Fibroblast of skin of scalp (primary cell): Measurements from ENCODE around the gene KLB.

Experiments used
- DNase-seq: peaks from one replicate; pipeline ENCODE4 v3.0.0-alpha.2; 2013

Gene KLB

DNA sequence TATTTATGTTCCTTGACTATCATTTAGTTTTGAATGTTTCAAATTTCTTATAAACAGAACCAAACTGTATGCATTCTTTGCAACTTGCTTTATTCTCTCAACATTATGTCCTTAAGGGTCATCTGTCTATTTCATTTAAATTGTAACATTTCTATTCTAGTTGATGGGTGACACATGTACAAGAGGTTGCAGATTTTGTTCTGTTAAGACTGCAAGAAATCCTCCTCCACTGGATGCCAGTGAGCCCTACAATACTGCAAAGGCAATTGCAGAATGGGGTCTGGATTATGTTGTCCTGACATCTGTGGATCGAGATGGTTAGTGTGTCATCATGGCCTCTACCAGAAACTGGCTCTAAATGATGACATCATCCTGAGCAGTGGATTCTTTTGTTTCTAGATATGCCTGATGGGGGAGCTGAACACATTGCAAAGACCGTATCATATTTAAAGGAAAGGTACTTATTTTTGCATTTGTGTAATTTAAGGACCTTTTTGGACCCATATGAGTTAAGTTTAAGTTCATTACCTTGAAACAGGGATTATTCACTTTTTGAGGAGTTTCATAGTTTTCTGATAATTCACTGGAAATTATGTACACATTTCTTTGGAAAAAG, 58.3 kb downstream of the KLB start:
- peak; percentile 80 for DNase-seq

DNA sequence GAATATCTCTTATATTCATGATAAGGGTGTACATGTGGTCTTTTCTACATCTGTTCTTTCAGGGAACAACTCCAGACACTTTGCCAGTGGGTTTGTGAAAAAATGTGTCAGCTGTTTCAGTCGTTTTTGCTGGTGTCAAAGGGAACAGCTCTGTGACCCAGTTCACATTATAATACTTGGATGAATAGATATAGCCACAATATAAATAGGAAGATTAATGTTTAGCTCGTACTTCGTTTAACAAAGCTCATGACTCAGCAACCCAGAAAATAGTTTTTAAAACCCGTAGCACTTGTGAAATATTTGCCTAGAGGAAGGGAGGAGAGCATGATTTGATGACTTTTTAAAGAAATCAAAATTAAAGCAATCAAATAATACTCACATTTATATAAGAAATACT, 60.0 kb downstream of the KLB start:
- no peak for DNase-seq

DNA sequence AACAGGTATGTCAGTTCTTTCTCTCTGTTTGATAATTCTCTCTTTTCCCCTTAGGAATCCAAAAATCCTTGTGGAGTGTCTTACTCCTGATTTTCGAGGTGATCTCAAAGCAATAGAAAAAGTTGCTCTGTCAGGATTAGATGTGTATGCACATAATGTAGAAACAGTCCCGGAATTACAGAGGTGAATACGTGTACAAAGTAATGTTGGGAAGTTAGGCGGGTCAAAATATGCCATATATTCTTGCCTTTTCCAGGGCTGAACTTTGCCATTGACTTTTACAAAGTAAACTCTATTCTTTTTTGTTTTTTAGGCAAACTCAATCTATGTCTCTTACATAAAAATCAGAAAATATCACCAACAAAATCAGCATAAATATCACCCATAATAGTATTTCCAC, 60.7 kb downstream of the KLB start:
- no peak for DNase-seq

DNA sequence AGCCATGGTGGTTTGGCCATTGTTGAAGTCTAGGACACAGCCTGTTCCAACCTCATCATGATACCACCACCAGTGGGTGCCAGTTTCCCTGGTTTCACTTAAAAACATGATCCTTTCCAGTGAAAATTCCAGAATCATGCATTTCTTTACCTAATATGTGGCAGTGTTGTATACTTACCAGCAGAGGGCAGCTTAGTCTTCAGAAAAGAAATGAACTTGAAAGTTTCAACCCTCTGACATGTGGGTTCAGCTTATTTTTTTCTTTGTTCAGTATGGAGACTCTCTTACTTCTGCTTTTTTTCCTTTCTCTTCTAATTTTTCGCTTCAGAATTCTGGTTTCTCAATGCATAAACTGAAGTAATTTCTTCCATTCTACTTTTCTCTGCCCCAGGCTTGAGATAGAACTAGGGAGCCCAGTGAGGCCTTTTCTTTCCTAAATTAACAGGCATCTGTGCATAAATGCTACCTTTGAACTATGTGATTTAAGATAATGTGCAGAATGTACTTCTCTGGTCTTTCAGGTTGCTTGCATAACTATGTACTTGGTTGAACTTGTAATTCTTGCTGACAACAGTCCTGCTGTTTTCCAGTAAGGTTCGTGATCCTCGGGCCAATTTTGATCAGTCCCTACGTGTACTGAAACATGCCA, 62.8 kb downstream of the KLB start:
- DNase-seq: peak; percentile 89

DNA sequence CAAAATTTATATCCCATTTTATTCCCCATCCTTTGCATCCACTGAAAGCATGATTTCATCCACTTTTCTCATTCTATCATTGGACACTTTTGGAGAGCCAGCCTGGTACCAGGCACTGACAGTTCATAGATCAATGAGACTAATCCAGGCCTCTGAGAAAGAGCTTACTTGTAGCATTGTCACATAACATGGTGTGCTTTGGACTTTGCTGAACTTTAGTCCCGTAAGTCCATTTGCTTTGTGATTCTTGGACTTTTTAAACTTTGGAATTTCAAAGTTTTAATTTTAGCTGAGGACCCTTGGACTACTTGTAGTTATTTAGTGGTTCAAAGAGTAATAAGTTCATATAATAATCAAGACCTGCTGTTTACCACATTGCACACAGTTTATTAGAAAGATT, 63.7 kb downstream of the KLB start:
- no peak for DNase-seq

DNA sequence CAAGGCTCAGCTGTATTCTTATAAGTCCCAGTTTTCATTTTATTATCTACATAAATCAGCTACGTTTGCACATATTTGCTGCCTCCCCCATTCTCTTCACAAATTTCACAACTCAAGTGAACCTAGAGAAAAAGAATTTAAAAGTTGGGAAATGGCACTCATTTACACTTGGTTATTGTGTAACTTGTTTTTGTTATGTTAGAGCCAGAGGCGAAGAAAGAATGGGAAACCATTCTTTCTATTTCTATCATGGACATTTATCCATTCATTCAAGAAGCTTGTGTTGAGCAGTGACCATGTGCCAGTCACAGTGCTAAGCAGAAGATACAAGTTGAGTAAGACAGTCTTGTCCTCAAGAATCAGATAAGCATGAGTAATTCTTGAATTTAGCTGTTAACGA, 65.7 kb downstream of the KLB start:
- no peak for DNase-seq

DNA sequence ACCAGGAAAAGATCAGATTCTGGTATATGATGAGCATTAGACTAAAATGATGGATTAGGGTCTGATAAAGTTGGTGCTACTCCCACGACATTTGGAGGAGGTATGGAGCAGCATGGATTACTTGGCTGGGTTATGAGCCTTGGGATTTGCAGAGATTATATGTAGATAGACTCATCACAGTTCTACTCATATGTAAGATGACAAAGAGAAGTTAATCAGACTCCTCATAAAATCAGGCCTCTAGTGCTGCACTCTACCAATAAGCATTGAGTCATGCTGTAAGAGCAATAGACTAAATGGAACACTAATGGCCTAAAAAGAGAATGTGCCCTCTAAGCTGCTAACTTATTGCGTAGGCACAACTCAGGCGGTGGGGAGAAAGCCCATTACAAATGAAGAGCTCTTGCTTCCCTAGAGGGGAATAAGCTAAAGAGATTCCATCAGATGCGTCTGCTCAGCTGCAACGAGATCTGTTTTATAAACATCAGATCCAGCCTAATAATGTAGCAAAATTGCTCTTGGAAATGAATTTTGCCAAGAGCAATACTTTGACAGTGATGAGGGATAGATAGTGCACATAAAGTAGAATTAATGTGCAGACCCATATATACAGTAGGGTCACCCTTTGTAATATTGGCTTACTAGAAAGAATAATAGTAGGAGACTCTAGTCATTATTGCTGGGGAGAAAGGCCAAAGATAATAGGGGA, 69.6 kb downstream of the KLB start:
- DNase-seq: no peak

DNA sequence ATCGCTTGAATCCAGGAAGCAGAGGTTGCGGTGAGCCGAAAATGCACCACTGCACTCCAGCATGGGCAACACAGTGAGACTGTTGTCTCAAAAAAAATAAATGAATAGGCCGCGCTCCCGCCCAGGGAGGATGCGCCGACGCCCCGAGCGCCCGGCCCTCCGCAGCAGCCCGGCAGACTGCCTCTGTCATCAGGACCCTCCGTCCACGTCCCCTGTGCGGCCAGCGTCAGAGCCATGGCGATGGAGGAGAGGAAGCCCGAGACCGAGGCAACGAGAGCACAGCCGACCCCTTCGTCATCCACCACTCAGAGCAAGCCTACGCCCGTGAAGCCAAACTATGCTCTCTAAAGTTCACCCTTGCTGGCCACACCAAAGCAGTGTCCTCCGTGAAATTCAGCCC, 73.5 kb downstream of the KLB start:
- DNase-seq: no peak

DNA sequence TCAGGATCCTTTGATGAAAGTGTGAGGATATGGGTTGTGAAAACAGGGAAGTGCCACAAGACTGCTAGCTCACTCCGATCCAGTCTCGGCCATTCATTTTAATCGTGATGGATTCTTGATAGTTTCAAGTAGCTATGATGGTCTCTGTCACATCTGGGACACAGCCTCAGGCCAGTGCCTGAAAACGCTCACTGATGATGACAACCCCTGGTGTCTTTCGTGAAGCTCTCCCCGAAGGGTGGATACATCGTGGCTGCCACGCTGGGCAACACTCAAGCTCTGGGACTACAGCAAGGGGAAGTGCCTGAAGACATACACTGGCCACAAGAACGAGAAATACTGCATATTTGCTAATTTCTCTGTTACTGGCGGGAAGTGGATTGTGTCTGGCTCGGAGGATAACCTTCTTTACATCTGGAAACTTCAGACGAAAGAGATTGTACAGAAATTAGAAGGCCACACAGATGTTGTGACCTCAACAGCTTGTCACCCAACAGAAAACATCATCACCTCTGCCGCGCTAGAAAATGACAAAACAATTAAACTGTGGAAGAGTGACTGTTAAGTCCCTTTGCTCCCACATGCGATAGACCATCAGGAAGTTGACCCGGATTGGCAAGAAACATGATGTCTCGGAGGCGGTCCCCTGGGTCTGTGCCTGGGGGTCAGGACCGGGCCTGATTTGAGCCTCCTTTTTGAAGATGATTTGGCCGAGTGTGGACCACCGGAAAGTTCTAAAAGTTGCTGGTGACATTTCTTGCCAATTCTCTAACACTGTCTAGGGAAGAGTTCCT, 74.4 kb downstream of the KLB start:
- no peak for DNase-seq

DNA sequence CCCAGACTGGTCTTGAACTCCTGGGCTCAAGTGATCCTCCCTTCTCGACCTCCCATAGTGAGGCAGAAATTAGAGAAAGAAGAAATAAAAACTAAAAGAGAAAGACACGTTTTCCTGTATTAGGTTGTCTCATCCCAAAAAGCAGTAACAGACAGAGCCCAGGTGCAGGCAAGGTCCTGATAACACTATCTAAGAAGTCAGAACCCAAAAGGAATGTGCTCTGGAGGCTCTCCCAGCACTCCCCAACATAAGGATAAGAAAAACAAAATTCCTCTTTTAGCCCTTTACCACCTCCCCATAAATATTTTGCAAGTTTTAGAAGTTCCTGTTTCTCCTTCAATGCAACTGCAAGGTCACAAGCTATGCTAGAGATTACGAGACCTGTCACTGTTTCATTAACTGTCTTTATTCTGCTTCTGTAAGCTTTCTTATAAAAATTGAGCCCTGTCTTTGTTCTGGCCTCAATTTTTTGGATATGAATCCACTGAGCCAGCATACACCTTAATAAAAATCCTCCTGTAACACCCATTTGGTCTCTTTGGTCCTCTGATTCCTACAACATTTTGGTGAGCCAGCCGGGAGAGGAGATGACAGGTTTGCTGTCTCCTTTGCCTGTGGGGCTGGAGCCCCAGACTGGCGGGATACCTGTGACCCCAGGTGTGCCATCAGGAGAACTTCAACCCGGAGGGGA, 78.0 kb downstream of the KLB start:
- no peak for DNase-seq

DNA sequence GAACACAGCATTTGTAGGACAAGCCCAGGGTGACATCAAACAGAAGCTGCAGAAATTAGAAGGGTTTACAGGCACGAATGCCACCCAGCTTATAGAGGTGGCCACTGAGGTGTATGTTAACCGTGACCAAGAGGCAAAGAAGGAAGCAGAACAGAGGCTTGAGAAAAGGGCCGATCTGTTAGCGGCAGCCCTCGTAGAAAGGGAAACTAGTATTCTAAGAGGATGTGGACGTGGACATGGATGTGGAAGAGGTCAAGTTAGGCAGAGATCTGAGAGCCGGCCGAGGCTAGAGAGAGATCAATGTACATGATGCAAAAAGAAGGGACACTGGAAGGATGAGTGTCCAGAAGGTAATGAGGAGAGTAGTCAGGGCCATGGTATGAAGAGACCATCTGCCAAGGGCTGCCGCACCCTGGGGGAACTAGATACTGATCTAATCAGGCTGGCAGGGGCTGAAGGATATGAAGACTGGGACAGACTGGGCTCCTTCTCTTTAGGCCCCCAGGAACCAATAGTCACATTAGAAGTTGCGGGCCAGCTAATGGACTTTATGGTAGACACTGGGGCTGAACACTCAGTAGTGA, 79.6 kb downstream of the KLB start:
- DNase-seq: no peak

DNA sequence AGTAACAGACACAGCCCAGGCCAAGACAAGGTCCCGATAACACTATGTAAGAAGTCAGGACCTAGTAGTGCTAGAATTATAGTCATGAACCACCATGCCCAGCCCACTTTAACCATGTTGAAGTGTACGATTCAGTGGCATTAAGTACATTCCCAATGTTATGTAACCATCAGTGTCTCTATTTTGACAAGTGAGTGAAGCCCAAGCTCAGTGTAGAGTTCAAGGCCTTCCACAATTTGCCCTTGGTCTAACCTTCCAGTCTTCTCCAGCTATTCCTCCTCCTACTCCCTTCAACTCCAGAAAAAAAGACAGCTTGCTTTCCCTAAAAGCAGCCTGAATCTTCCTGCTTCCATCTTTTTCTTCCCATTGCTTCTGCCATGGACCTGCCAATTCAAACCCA, 83.6 kb downstream of the KLB start:
- no peak for DNase-seq

DNA sequence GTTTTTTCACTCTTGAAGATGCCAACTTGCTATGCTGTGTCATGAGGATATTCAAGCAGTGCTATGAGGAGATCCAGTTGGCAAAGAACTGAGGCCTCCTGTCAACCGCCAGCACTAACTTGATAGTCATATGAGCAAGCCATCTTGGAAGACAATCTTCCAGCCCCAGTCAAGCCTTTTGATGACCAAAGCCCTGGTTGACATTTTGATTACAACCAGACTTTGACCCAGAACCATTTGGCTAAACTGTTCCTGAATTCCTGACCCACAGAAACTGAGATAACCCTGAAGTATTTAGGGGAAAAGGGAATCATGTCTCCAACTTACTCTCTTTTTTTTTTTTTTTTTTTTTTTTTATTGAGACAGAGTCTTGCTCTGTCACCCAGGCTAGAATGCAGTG, 87.6 kb downstream of the KLB start:
- DNase-seq: no peak

DNA sequence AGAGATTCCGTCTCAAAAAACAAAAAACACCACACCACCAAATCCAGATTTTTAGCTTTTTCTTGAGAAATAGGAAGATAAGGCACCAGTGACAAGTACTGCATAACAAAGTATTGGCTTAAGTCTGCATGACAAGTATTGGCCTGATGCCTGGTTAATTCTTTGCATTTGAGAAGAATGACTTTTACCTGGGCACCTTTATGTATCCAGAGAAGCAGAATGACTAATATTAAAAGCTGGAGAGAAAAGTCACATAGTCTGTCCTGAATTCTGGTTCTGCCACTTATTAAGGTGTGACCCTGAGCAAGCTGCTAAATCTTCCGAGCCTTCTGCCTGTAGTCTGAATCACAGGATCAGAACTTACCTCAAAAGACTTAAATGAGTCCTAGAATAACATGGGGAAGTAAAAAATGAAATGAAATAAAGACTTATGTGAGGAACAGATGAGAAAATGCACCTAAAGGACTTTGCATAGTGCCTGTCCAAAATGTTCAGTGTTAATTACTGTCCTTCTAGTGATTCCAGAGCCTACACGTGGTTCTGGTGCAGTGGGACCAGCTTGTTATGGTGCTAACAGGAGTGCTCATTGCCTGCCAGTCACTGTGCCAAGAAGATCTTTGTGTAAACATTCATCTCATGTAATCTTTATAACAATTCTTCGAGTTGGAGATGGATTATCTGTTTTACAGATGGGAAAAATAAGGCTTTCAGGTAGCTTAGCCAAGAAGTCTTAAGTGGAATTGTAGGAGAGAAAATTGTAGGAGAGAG, 88.9 kb downstream of the KLB start:
- DNase-seq: peak; percentile 30

DNA sequence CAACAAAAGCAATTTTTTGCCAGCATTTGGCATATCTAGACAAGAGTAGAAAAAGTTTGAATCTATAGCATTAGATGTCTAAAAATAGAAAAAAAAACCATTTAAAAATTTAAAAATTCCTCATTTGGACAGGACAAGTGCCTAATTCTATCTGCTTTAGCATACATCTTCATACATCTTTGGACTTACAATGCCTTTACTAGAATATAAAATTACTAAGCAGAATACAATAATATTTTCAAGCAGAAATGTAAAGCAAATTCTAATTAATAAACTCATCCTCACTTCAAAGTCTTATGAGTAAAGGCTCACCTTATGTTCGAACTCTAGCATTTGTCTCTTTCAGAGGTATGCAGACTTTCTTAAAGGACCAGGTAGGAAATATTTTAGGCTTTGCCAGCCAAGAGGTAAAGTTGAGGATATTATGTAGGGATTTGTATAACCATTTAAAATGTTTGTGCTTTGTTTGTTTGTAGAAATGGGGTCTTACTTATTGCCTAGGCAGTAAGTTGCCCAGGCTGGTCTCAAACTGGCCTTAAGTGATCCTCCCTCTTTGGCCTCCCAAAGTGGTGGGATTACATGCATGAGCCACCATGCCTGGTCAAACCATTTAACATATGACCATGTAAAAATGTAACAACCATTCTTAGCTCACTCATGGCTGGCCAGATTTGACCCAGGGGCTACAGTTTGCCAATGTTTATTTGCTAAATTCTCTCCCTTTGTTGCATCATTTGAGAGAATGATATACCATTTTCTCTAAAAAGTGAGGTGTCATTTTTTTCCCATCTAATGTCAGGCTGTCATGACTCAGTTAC, 91.4 kb downstream of the KLB start:
- DNase-seq: peak; percentile 27

DNA sequence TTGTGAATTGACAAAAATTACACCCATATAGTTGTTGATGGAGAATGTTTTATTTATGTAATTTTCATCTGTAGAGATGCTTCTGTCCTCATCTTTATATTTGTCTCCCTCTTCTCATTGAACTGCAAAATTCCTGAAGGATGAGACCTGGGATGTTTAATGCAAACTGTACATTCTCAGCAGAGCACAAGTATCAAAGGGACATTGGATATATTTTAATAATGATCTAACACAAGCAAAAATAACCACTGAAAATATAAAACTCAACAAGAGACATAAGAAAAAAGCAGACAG, 91.9 kb downstream of the KLB start:
- DNase-seq: peak; percentile 34
